ENCODE results near the gene XAGE3. TPM values are rescaled to one million over a fixed set of nuclear protein-coding genes. Genes with fewer than 3 reads are reported as not detected.

XAGE3 gene
- total RNA-seq, 4 donors from 2014 or later = not detected

DNA sequence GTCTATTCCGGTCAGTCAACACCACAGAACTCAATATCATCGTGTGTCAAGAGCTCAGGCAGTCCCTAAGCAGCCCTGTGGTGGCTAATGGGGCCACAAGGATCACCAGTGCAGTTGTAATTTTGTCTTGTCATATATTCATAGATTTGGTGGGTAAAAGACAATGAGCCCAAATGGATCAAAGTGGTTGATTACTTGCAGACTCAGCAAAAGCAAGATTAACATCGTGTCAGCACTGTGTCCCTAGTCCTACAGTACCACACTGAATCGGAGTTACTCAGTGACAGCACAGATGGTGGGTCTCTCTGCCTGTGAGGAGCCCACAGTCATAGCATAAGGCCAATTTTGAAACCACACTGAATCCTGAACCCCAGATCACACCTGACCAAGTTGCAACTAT, 48.1 kb downstream of the XAGE3 start:
- no peak for DNase-seq
- Histone ChIP-seq H3K4me3 (no peak overlapping the region), H3K27me3 (no peaks in the 10 kb centered on the region), H3K9me3 (no peaks in the 10 kb centered on the region), H3K27ac (no peak overlapping the region), H3K4me1 (no peaks in the 10 kb centered on the region), H3K36me3 (no peaks in the 10 kb centered on the region)
- in situ Hi-C loops (cut with MboI; ENCODE audit: low pct_ligation_motif_present in 1 of 4, low pct_unique_long_range_greater_than_20kb in 1 of 4, low sequenced_read_pairs in 3 of 4) (loop anchor here in 1 of 4 donors (25.0 kb wide), 1 partner anchor 157 kb away; the partner anchor contains the start of gene SSX7), intact Hi-C loops (cut with DNase I; ENCODE audit: low total_unique reads) (no loop called here)
- 70% methylated on average over 4 of the region's 4 CpGs; no CpG with 5 or more reads in 1 of the 2 donors for WGBS, 2 donors (ENCODE audit: low coverage in 1 of 2)
- TF ChIP-seq POLR2A (IDR thresholded peaks at IDR 0.05) (no peak), EP300 (IDR thresholded peaks at IDR 0.05; ENCODE audit: low read depth) (no peak), POLR2AphosphoS5 (IDR thresholded peaks at IDR 0.05) (no peak)
- TF ChIP-seq, protein P1, sequence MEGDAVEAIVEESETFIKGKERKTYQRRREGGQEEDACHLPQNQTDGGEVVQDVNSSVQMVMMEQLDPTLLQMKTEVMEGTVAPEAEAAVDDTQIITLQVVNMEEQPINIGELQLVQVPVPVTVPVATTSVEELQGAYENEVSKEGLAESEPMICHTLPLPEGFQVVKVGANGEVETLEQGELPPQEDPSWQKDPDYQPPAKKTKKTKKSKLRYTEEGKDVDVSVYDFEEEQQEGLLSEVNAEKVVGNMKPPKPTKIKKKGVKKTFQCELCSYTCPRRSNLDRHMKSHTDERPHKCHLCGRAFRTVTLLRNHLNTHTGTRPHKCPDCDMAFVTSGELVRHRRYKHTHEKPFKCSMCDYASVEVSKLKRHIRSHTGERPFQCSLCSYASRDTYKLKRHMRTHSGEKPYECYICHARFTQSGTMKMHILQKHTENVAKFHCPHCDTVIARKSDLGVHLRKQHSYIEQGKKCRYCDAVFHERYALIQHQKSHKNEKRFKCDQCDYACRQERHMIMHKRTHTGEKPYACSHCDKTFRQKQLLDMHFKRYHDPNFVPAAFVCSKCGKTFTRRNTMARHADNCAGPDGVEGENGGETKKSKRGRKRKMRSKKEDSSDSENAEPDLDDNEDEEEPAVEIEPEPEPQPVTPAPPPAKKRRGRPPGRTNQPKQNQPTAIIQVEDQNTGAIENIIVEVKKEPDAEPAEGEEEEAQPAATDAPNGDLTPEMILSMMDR (IDR thresholded peaks at IDR 0.05) = no peak

Other genes starting within 250 kb of the XAGE3 start
- not detected for gene SSX7, start 213.2 kb downstream of the XAGE3 start, total RNA-seq
- not detected for gene SSX2, start 160.9 kb downstream of the XAGE3 start, total RNA-seq
- gene SSX2B, start 116.8 kb downstream of the XAGE3 start, total RNA-seq = not detected
- not detected for gene SPANXN5, start 70.7 kb downstream of the XAGE3 start, total RNA-seq
- gene XAGE5, start 56.8 kb downstream of the XAGE3 start, total RNA-seq = not detected
- gene FAM156B, start 29.2 kb upstream of the XAGE3 start, total RNA-seq = 10 to 100 TPM; 24.7 to 63.6 (median 31.8) TPM
- gene FAM156A, start 90.4 kb upstream of the XAGE3 start, total RNA-seq = 100 to 1,000 TPM in 1 of 4 donors, 10 to 100 TPM in 3; 12.6 to 246 (median 29.3) TPM
- 1 to 10 TPM in 2 of 4 donors, under 1 TPM in 2; 0.27 to 5.2 (median 1.1) TPM for gene GPR173, start 180.7 kb upstream of the XAGE3 start, total RNA-seq
- 10 to 100 TPM; 15.7 to 41.6 (median 23.1) TPM for gene TSPYL2, start 214.3 kb upstream of the XAGE3 start, total RNA-seq
- gene KANTR, start 226.1 kb upstream of the XAGE3 start, total RNA-seq = 100 to 1,000 TPM in 1 of 4 donors, 10 to 100 TPM in 3; 13.4 to 141 (median 17.9) TPM